ENCODE results near the gene ADAMTSL5. TPM values are rescaled to one million over a fixed set of nuclear protein-coding genes. Genes with fewer than 3 reads are reported as not detected.

Gene ADAMTSL5
- total and polyA plus RNA-seq, 9 of the 15 experiments (the other 6 are each of a cell fraction or from before 2014, with no cell fraction given), result 1.0 to 11.6 (median 4.1) TPM

- TF ChIP-seq, protein P1, sequence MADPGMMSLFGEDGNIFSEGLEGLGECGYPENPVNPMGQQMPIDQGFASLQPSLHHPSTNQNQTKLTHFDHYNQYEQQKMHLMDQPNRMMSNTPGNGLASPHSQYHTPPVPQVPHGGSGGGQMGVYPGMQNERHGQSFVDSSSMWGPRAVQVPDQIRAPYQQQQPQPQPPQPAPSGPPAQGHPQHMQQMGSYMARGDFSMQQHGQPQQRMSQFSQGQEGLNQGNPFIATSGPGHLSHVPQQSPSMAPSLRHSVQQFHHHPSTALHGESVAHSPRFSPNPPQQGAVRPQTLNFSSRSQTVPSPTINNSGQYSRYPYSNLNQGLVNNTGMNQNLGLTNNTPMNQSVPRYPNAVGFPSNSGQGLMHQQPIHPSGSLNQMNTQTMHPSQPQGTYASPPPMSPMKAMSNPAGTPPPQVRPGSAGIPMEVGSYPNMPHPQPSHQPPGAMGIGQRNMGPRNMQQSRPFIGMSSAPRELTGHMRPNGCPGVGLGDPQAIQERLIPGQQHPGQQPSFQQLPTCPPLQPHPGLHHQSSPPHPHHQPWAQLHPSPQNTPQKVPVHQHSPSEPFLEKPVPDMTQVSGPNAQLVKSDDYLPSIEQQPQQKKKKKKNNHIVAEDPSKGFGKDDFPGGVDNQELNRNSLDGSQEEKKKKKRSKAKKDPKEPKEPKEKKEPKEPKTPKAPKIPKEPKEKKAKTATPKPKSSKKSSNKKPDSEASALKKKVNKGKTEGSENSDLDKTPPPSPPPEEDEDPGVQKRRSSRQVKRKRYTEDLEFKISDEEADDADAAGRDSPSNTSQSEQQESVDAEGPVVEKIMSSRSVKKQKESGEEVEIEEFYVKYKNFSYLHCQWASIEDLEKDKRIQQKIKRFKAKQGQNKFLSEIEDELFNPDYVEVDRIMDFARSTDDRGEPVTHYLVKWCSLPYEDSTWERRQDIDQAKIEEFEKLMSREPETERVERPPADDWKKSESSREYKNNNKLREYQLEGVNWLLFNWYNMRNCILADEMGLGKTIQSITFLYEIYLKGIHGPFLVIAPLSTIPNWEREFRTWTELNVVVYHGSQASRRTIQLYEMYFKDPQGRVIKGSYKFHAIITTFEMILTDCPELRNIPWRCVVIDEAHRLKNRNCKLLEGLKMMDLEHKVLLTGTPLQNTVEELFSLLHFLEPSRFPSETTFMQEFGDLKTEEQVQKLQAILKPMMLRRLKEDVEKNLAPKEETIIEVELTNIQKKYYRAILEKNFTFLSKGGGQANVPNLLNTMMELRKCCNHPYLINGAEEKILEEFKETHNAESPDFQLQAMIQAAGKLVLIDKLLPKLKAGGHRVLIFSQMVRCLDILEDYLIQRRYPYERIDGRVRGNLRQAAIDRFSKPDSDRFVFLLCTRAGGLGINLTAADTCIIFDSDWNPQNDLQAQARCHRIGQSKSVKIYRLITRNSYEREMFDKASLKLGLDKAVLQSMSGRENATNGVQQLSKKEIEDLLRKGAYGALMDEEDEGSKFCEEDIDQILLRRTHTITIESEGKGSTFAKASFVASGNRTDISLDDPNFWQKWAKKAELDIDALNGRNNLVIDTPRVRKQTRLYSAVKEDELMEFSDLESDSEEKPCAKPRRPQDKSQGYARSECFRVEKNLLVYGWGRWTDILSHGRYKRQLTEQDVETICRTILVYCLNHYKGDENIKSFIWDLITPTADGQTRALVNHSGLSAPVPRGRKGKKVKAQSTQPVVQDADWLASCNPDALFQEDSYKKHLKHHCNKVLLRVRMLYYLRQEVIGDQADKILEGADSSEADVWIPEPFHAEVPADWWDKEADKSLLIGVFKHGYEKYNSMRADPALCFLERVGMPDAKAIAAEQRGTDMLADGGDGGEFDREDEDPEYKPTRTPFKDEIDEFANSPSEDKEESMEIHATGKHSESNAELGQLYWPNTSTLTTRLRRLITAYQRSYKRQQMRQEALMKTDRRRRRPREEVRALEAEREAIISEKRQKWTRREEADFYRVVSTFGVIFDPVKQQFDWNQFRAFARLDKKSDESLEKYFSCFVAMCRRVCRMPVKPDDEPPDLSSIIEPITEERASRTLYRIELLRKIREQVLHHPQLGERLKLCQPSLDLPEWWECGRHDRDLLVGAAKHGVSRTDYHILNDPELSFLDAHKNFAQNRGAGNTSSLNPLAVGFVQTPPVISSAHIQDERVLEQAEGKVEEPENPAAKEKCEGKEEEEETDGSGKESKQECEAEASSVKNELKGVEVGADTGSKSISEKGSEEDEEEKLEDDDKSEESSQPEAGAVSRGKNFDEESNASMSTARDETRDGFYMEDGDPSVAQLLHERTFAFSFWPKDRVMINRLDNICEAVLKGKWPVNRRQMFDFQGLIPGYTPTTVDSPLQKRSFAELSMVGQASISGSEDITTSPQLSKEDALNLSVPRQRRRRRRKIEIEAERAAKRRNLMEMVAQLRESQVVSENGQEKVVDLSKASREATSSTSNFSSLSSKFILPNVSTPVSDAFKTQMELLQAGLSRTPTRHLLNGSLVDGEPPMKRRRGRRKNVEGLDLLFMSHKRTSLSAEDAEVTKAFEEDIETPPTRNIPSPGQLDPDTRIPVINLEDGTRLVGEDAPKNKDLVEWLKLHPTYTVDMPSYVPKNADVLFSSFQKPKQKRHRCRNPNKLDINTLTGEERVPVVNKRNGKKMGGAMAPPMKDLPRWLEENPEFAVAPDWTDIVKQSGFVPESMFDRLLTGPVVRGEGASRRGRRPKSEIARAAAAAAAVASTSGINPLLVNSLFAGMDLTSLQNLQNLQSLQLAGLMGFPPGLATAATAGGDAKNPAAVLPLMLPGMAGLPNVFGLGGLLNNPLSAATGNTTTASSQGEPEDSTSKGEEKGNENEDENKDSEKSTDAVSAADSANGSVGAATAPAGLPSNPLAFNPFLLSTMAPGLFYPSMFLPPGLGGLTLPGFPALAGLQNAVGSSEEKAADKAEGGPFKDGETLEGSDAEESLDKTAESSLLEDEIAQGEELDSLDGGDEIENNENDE (IDR thresholded peaks at IDR 0.05; ENCODE audit: low read depth, low read length), result no peak
- TF ChIP-seq, protein P2, sequence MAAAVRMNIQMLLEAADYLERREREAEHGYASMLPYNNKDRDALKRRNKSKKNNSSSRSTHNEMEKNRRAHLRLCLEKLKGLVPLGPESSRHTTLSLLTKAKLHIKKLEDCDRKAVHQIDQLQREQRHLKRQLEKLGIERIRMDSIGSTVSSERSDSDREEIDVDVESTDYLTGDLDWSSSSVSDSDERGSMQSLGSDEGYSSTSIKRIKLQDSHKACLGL (CRISPR knock-in tag; IDR thresholded peaks at IDR 0.05; ENCODE audit: borderline replicate concordance, poor library complexity, severe bottlenecking), result no peak
- TF ChIP-seq, protein P3, sequence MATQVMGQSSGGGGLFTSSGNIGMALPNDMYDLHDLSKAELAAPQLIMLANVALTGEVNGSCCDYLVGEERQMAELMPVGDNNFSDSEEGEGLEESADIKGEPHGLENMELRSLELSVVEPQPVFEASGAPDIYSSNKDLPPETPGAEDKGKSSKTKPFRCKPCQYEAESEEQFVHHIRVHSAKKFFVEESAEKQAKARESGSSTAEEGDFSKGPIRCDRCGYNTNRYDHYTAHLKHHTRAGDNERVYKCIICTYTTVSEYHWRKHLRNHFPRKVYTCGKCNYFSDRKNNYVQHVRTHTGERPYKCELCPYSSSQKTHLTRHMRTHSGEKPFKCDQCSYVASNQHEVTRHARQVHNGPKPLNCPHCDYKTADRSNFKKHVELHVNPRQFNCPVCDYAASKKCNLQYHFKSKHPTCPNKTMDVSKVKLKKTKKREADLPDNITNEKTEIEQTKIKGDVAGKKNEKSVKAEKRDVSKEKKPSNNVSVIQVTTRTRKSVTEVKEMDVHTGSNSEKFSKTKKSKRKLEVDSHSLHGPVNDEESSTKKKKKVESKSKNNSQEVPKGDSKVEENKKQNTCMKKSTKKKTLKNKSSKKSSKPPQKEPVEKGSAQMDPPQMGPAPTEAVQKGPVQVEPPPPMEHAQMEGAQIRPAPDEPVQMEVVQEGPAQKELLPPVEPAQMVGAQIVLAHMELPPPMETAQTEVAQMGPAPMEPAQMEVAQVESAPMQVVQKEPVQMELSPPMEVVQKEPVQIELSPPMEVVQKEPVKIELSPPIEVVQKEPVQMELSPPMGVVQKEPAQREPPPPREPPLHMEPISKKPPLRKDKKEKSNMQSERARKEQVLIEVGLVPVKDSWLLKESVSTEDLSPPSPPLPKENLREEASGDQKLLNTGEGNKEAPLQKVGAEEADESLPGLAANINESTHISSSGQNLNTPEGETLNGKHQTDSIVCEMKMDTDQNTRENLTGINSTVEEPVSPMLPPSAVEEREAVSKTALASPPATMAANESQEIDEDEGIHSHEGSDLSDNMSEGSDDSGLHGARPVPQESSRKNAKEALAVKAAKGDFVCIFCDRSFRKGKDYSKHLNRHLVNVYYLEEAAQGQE (IDR thresholded peaks at IDR 0.05; ENCODE audit: borderline replicate concordance), result peak; percentile 54
- TF ChIP-seq, protein P3 (CRISPR knock-in tag; IDR thresholded peaks at IDR 0.05; ENCODE audit: low read depth), result peak; percentile 55; the same call in 1 of the 2 replicates
- TF ChIP-seq ZKSCAN3 (CRISPR knock-in tag; IDR thresholded peaks at IDR 0.05) (no peak), SREBF2 (CRISPR knock-in tag; IDR thresholded peaks at IDR 0.05) (no peak), MCM2 (IDR thresholded peaks at IDR 0.05; ENCODE audit: low read depth) (no peak)
Observed at GRCh38 chr19:1491114-1491848, 21.5 kb downstream of the ADAMTSL5 start, which contains the start of gene REEP6 (continued).
